HCT116 (cell line): Measurements from ENCODE around the gene MYBPC3. TPM values are rescaled to one million over a fixed set of nuclear protein-coding genes. Genes with fewer than 3 reads are reported as not detected.

Source experiments
- ATAC-seq: fragments of 200-7000 bp; cut with Tn5 transposase; 2 replicates; pipeline ENCODE4 v1.9.1; 2020; ENCODE audit warnings: mild to moderate bottlenecking, moderate library complexity
- BruUV-seq: library from RNA; stranded (reverse); fragments of 400-500 nt; replicated peaks from 2 replicates; lab custom pipeline; 2021; lab: Mats Ljungman, UMichigan
- CTCF ChIA-PET: fragments of 300-600 bp; sonication (Branson Sonifier 250); formaldehyde crosslinking; loops from one replicate; lab custom pipeline; 2021; ENCODE audit warnings: antibody characterized with exemption; lab: Charles Lee
- POLR2A ChIA-PET: fragments of 300-600, 350-600 bp; sonication (Branson Sonifier 250); formaldehyde crosslinking; loops from one replicate; lab custom pipeline; 2021; ENCODE audit warnings: antibody characterized with exemption; lab: Charles Lee
- RAD21 ChIA-PET, 2 experiments: fragments of 300-600 bp; sonication (Branson Sonifier 250); formaldehyde crosslinking; loops; one replicate each; lab custom pipeline; 2023; ENCODE audit warnings: low total read pairs in 2 of 2; ENCODE audit not compliant: uncharacterized antibody in 2 of 2, unreplicated experiment in 2 of 2, low non-redundant PET in 1 of 2; lab: Charles Lee
- DNase-seq: peaks from one replicate; pipeline ENCODE4 v3.0.0-alpha.2; 2010; ENCODE audit warnings: low read depth, low spot score
- H2AFZ ChIP-seq: fragments of 200-600 bp; shearing (Covaris generic), sonication (generic); 2 replicates; pipeline ENCODE4 v1.6.1; 2017; ENCODE audit warnings: low read depth, mixed run types, mixed read lengths, antibody characterized with exemption, low read length; ENCODE audit not compliant: poor library complexity, severe bottlenecking
- H3K27ac ChIP-seq: 2 replicates; pipeline ENCODE4 v1.5.1; 2012; ENCODE audit warnings: low read depth, low read length
- H3K27me3 ChIP-seq: fragments of 200-600 bp; sonication (generic); 2 replicates; pipeline ENCODE4 v1.6.1; 2016; ENCODE audit warnings: mixed run types, low read length, mixed read lengths; ENCODE audit not compliant: insufficient read depth
- H3K36me3 ChIP-seq, 2 experiments: fragments of 200-500 bp in 1 of 2; fragments of 200-600 bp in 1 of 2; sonication (Bioruptor generic) in 1 of 2; sonication (generic) in 1 of 2; 2 replicates each; pipeline versions ENCODE4 v1.5.1 to v1.6.1; 2014 to 2016; ENCODE audit warnings: low read length in 2 of 2, inconsistent platforms in 1 of 2, mixed read lengths in 1 of 2, mixed run types in 1 of 2; ENCODE audit not compliant: insufficient read depth in 2 of 2, control insufficient read depth in 1 of 2
- H3K4me1 ChIP-seq, 2 experiments: fragments of 200-600 bp in 1 of 2; sonication (generic) in 1 of 2; 2 replicates each; pipeline versions ENCODE4 v1.5.1 to v1.6.1; 2012 to 2017; ENCODE audit warnings: low read length in 2 of 2, inconsistent platforms in 1 of 2, mild to moderate bottlenecking in 1 of 2, mixed read lengths in 1 of 2, mixed run types in 1 of 2, moderate library complexity in 1 of 2; ENCODE audit not compliant: insufficient read depth in 2 of 2, control insufficient read depth in 1 of 2
- H3K4me2 ChIP-seq: fragments of 200-600 bp; sonication (generic); 2 replicates; pipeline ENCODE4 v1.6.1; 2017; ENCODE audit warnings: mixed run types, low read length, mixed read lengths
- H3K4me3 ChIP-seq, 2 experiments: fragments of 200-600 bp in 1 of 2; sonication (generic) in 1 of 2; replicated peaks in 1 of 2; 2 replicates each; pipeline ENCODE4 v1.5.1; 2011 to 2016; ENCODE audit warnings: low read length in 2 of 2, control low read depth in 1 of 2, low read depth in 1 of 2, mild to moderate bottlenecking in 1 of 2, mixed read lengths in 1 of 2, mixed run types in 1 of 2
- H3K79me2 ChIP-seq: fragments of 200-600 bp; sonication (generic); 2 replicates; pipeline ENCODE4 v1.6.1; 2017; ENCODE audit warnings: mild to moderate bottlenecking, mixed run types, low read length, moderate library complexity, mixed read lengths; ENCODE audit not compliant: insufficient read depth
- H3K9ac ChIP-seq: fragments of 200-600 bp; sonication (generic); 2 replicates; pipeline ENCODE4 v1.6.1; 2016; ENCODE audit warnings: low read length, mixed read lengths
- H3K9me2 ChIP-seq: fragments of 200-600 bp; sonication (generic), shearing (Covaris generic); 2 replicates; pipeline ENCODE4 v1.6.1; 2017; ENCODE audit warnings: mixed run types, mild to moderate bottlenecking, moderate library complexity; ENCODE audit not compliant: insufficient read depth
- H3K9me3 ChIP-seq, 2 experiments: fragments of 200-500 bp in 1 of 2; fragments of 200-600 bp in 1 of 2; sonication (Bioruptor generic) in 1 of 2; sonication (generic) in 1 of 2; 2 replicates each; pipeline ENCODE4 v1.6.1; 2014 to 2017; ENCODE audit warnings: low read length in 2 of 2, mixed read lengths in 2 of 2, inconsistent platforms in 1 of 2, low read depth in 1 of 2, mild to moderate bottlenecking in 1 of 2, mixed run types in 1 of 2, moderate library complexity in 1 of 2; ENCODE audit not compliant: control insufficient read depth in 1 of 2, insufficient read depth in 1 of 2
- H4K20me1 ChIP-seq: fragments of 200-600 bp; sonication (generic), shearing (Covaris generic); 2 replicates; pipeline ENCODE4 v1.6.1; 2017; ENCODE audit warnings: mixed run types, mild to moderate bottlenecking, moderate library complexity; ENCODE audit not compliant: insufficient read depth
- ATF3 ChIP-seq: IDR thresholded peaks from 2 replicates; pipeline ENCODE4 v1.6.1; 2012
- CBX3 ChIP-seq: IDR thresholded peaks from 2 replicates; pipeline ENCODE4 v1.6.1; 2012; ENCODE audit warnings: low read depth
- CEBPB ChIP-seq: IDR thresholded peaks from 2 replicates; pipeline ENCODE4 v1.6.1; 2012; ENCODE audit warnings: low read depth
- EGR1 ChIP-seq: IDR thresholded peaks from 2 replicates; pipeline ENCODE4 v1.6.1; 2012; ENCODE audit warnings: low read depth
- EZH2 ChIP-seq: fragments of 200-600 bp; sonication (generic); IDR thresholded peaks from 2 replicates; pipeline ENCODE4 v1.6.1; 2017; ENCODE audit warnings: antibody characterized with exemption, mixed run types
- EZH2phosphoT487 ChIP-seq: fragments of 200-600 bp; IDR thresholded peaks from 2 replicates; pipeline ENCODE4 v1.6.1; 2018; ENCODE audit warnings: antibody characterized with exemption, borderline replicate concordance
- JUND ChIP-seq: IDR thresholded peaks from 2 replicates; pipeline ENCODE4 v1.6.1; 2012
- MAX ChIP-seq: IDR thresholded peaks from 2 replicates; pipeline ENCODE4 v1.6.1; 2012
- POLR2A ChIP-seq: IDR thresholded peaks from 2 replicates; pipeline ENCODE4 v1.7.0; 2011; ENCODE audit warnings: borderline replicate concordance; ENCODE audit not compliant: insufficient read depth, insufficient read length; ENCODE audit errors: extremely low read depth
- POLR2AphosphoS5 ChIP-seq: IDR thresholded peaks from 2 replicates; pipeline ENCODE4 v1.6.1; 2011; ENCODE audit warnings: mild to moderate bottlenecking, low read depth, low read length, moderate library complexity
- REST ChIP-seq: IDR thresholded peaks from 2 replicates; pipeline ENCODE4 v1.6.1; 2012; ENCODE audit warnings: low read depth
- SIN3A ChIP-seq: IDR thresholded peaks from 2 replicates; pipeline ENCODE4 v1.6.1; 2012; ENCODE audit warnings: low read depth
- SRF ChIP-seq: IDR thresholded peaks from 2 replicates; pipeline ENCODE4 v1.6.1; 2012; ENCODE audit warnings: low read depth
- TCF7L2 ChIP-seq: IDR thresholded peaks from 2 replicates; pipeline ENCODE4 v1.7.0; 2011; ENCODE audit warnings: borderline replicate concordance, inconsistent platforms; ENCODE audit not compliant: insufficient read depth, insufficient read length; ENCODE audit errors: extremely low read depth
- YY1 ChIP-seq: IDR thresholded peaks from 2 replicates; pipeline ENCODE4 v1.6.1; 2011; ENCODE audit warnings: low read length, low read depth, moderate library complexity, mild to moderate bottlenecking; ENCODE audit not compliant: insufficient replicate concordance; ENCODE audit errors: extremely low read depth
- ZFX ChIP-seq: fragments of 450-650 bp; IDR thresholded peaks from 2 replicates; pipeline ENCODE4 v1.6.1; 2017
- intact Hi-C: fragments of 100-400 bp; cut with micrococcal nuclease; formaldehyde crosslinking; loops from 2 replicates; pipeline ENCODE4 v1.10.0; 2022
- total RNA-seq: library from RNA; stranded (reverse); gene quantifications from one replicate; pipeline ENCODE4 v1.2.1, GENCODE V29; 2021; ENCODE audit not compliant: unreplicated experiment
- TF ChIP-seq, protein P1 (sequence below): IDR thresholded peaks from 2 replicates; pipeline ENCODE4 v1.6.1; 2011; ENCODE audit warnings: mild to moderate bottlenecking, low read length, moderate library complexity; ENCODE audit not compliant: insufficient replicate concordance; ENCODE audit errors: extremely low read depth

MYBPC3 gene
- total RNA-seq, 1 experiment from 2014 or later = 0.25 TPM

GRCh38 chr11:47375020-47375419 lies 22.5 kb upstream of the MYBPC3 start:
- H3K4me3 ChIP-seq = no peak overlapping the region
- H3K27ac ChIP-seq = no peak overlapping the region
- H4K20me1 ChIP-seq = no peaks in the 10 kb centered on the region
- CTCF ChIA-PET = interaction anchor here (0.9 to 1.3 kb wide), 11 partner anchors 12 to 480 kb away, joined by 3 to 9 read pairs (median 5); no protein-coding TSS in a partner anchor
- H3K9me2 ChIP-seq = no peaks in the 10 kb centered on the region
- H3K9ac ChIP-seq = no peak overlapping the region
- RAD21 ChIA-PET = no interaction called here
- H3K27me3 ChIP-seq = no peaks in the 10 kb centered on the region
- TF ChIP-seq MAX (no peak), CEBPB (no peak), ZFX (no peak), CBX3 (no peak), EZH2phosphoT487 (no peak), ATF3 (no peak), YY1 (no peak), POLR2A (no peak), TCF7L2 (no peak), SRF (no peak), EZH2 (no peak), REST (no peak), SIN3A (no peak), POLR2AphosphoS5 (no peak), JUND (no peak), EGR1 (no peak)
- TF ChIP-seq, protein P1, sequence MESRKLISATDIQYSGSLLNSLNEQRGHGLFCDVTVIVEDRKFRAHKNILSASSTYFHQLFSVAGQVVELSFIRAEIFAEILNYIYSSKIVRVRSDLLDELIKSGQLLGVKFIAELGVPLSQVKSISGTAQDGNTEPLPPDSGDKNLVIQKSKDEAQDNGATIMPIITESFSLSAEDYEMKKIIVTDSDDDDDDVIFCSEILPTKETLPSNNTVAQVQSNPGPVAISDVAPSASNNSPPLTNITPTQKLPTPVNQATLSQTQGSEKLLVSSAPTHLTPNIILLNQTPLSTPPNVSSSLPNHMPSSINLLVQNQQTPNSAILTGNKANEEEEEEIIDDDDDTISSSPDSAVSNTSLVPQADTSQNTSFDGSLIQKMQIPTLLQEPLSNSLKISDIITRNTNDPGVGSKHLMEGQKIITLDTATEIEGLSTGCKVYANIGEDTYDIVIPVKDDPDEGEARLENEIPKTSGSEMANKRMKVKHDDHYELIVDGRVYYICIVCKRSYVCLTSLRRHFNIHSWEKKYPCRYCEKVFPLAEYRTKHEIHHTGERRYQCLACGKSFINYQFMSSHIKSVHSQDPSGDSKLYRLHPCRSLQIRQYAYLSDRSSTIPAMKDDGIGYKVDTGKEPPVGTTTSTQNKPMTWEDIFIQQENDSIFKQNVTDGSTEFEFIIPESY = no peak
- TF ChIP-seq, all 23 proteins: peak for 0
- Histone ChIP-seq H3K4me1 (peaks cover 11 to 29% of the 10 kb centered on the region in 2 experiments; a peak in 3 of 4 replicates), H3K36me3 (no peaks in the 10 kb centered on the region), H3K9me3 (no peaks in the 10 kb centered on the region), H3K79me2 (no peaks in the 10 kb centered on the region), H3K4me2 (peak overlapping the region; percentile 41; the same call in 1 of the 2 replicates), H2AFZ (no peak overlapping the region)
- DNase-seq (no peak), ATAC-seq (no peak)
- no TSS peak for BruUV-seq
- POLR2A ChIA-PET = interaction anchor here (1.2 kb wide), 1 partner anchor 33 kb away, joined by 5 read pairs; the partner anchor contains the start of gene SLC39A13
- intact Hi-C loops = no loop called here
